ENCODE data around the gene ERC2.

- no peak for TF ChIP-seq CTCF (IDR thresholded peaks at IDR 0.05; ENCODE audit: extremely low read depth in 1 of 2, insufficient read depth in 1 of 2, low read depth in 1 of 2, low read length in 2 of 2)
- TF ChIP-seq EZH2 (IDR thresholded peaks at IDR 0.05; ENCODE audit: borderline replicate concordance, low read depth, low read length, severe bottlenecking): no peak
- no peak for TF ChIP-seq POLR2AphosphoS5 (IDR thresholded peaks at IDR 0.05; ENCODE audit: insufficient read depth, low read depth, low read length)
- TF ChIP-seq MAX (IDR thresholded peaks at IDR 0.05; ENCODE audit: insufficient read depth, insufficient read length): no peak
These were observed 413.4 kb downstream of the ERC2 start for GRCh38 chr3:56054844-56055243.
